Fibroblast of skin of back (primary cell): ENCODE measurements around the gene PKD2L2.
"Not testable (repeated sequence)": the region's sequence is repeated elsewhere in the genome, so short reads cannot be mapped to it uniquely, and the experiment has no call there.

Experiments used
- DNase-seq: peaks from one replicate; pipeline ENCODE4 v3.0.0-alpha.2; 2013

Gene PKD2L2

GRCh38 chr5:137888466-137888862, 793 bp upstream of the PKD2L2 start:
- no peak for DNase-seq

- DNase-seq: no peak
Measured at GRCh38 chr5:137890845-137891244, 1.6 kb downstream of the PKD2L2 start.

GRCh38 chr5:137891849-137892248, 2.6 kb downstream of the PKD2L2 start:
- DNase-seq: no peak

GRCh38 chr5:137894586-137894985, 5.3 kb downstream of the PKD2L2 start:
- no peak for DNase-seq

GRCh38 chr5:137896560-137896959, 7.3 kb downstream of the PKD2L2 start:
- no peak for DNase-seq

- no peak for DNase-seq
Measured at GRCh38 chr5:137899493-137899892, 10.2 kb downstream of the PKD2L2 start.

- DNase-seq: no peak
Measured at GRCh38 chr5:137901011-137901817, 12.0 kb downstream of the PKD2L2 start.

GRCh38 chr5:137902408-137903133, 13.3 kb downstream of the PKD2L2 start:
- DNase-seq: no peak

- DNase-seq: no peak
Measured at GRCh38 chr5:137914758-137915157, 25.5 kb downstream of the PKD2L2 start.

GRCh38 chr5:137916923-137917322, 27.7 kb downstream of the PKD2L2 start:
- DNase-seq: no peak

- DNase-seq: peak; percentile 44
Measured at GRCh38 chr5:137921931-137922330, 32.7 kb downstream of the PKD2L2 start.

GRCh38 chr5:137923856-137924255, 34.6 kb downstream of the PKD2L2 start:
- peak; percentile 58 for DNase-seq

GRCh38 chr5:137932800-137933199, 43.5 kb downstream of the PKD2L2 start:
- DNase-seq: no peak

GRCh38 chr5:137933491-137933911, 44.2 kb downstream of the PKD2L2 start:
- peak; percentile 6 for DNase-seq

GRCh38 chr5:137935190-137935589, 45.9 kb downstream of the PKD2L2 start:
- DNase-seq: no peak

- no peak for DNase-seq
Measured at GRCh38 chr5:137935694-137936093, 46.4 kb downstream of the PKD2L2 start.

- DNase-seq: no peak
Measured at GRCh38 chr5:137937994-137938750, 48.9 kb downstream of the PKD2L2 start.

- no peak for DNase-seq
Measured at GRCh38 chr5:137938751-137939143, 49.5 kb downstream of the PKD2L2 start.

GRCh38 chr5:137939331-137939730, 50.1 kb downstream of the PKD2L2 start:
- DNase-seq: no peak

- DNase-seq: not testable (repeated sequence)
Measured at GRCh38 chr5:137944280-137944679, 55.0 kb downstream of the PKD2L2 start.

GRCh38 chr5:137945825-137946224, 56.6 kb downstream of the PKD2L2 start:
- DNase-seq: no peak

- peak; percentile 90 for DNase-seq
Measured at GRCh38 chr5:137954131-137954879, 65.0 kb downstream of the PKD2L2 start.
